Keratinocyte (primary cell): ENCODE data around the gene HOOK2. TPM values are rescaled to one million over a fixed set of nuclear protein-coding genes. Genes with fewer than 3 reads are reported as not detected.

Experiments
- DNase-seq: peaks from one replicate; pipeline ENCODE4 v3.0.0-alpha.2; 2011; ENCODE audit warnings: low read depth, missing footprints, low spot score
- FAIRE-seq: peaks from 2 replicates; lab custom pipeline; 2011; peaks lifted over from hg19 to GRCh38; lab: Jason Lieb, UNC
- H2AFZ ChIP-seq: 2 replicates; pipeline ENCODE4 v1.6.0; 2012; ENCODE audit warnings: low read length, control low read depth, inconsistent platforms; ENCODE audit not compliant: control insufficient read depth
- H3K27ac ChIP-seq: 2 replicates; pipeline ENCODE4 v1.5.1; 2011; ENCODE audit warnings: low read length; ENCODE audit not compliant: control insufficient read depth, insufficient read depth
- H3K27me3 ChIP-seq: 3 replicates; pipeline ENCODE4 v1.6.0; 2011; ENCODE audit warnings: low read length; ENCODE audit not compliant: control insufficient read depth, insufficient read depth; ENCODE audit errors: extremely low read depth
- H3K36me3 ChIP-seq, 2 experiments: 2 replicates in 1 of 2; 3 replicates in 1 of 2; pipeline ENCODE4 v1.5.1; 2011; ENCODE audit warnings: low read length in 2 of 2, mild to moderate bottlenecking in 1 of 2; ENCODE audit not compliant: control insufficient read depth in 2 of 2, insufficient read depth in 2 of 2; ENCODE audit errors: extremely low read depth in 1 of 2
- H3K4me1 ChIP-seq: 3 replicates; pipeline ENCODE4 v1.5.1; 2011; ENCODE audit warnings: low read length; ENCODE audit not compliant: control insufficient read depth, insufficient read depth; ENCODE audit errors: extremely low read depth
- H3K4me2 ChIP-seq: 3 replicates; pipeline ENCODE4 v1.6.0; 2011; ENCODE audit warnings: low read depth, low read length; ENCODE audit not compliant: control insufficient read depth, insufficient read depth; ENCODE audit errors: extremely low read depth
- H3K4me3 ChIP-seq, 3 experiments: fragments of 200-600 bp in 1 of 3; sonication (generic) in 1 of 3; 2 replicates in 2 of 3; 3 replicates in 1 of 3; pipeline ENCODE4 v1.5.1; 2011 to 2016; ENCODE audit warnings: low read length in 3 of 3, mild to moderate bottlenecking in 3 of 3, control low read depth in 2 of 3, inconsistent platforms in 1 of 3, low read depth in 1 of 3, mixed read lengths in 1 of 3, mixed run types in 1 of 3, moderate library complexity in 1 of 3; ENCODE audit not compliant: control insufficient read depth in 2 of 3, insufficient read depth in 2 of 3; ENCODE audit errors: extremely low read depth in 1 of 3
- H3K79me2 ChIP-seq: 2 replicates; pipeline ENCODE4 v1.6.0; 2012; ENCODE audit warnings: low read length; ENCODE audit not compliant: control insufficient read depth, insufficient read depth
- H3K9ac ChIP-seq: 3 replicates; pipeline ENCODE4 v1.6.0; 2011; ENCODE audit warnings: low read length; ENCODE audit not compliant: control insufficient read depth, insufficient read depth; ENCODE audit errors: extremely low read depth
- H3K9me1 ChIP-seq: 3 replicates; pipeline ENCODE4 v1.6.0; 2011; ENCODE audit warnings: low read length; ENCODE audit not compliant: control insufficient read depth, insufficient read depth; ENCODE audit errors: extremely low read depth
- H3K9me3 ChIP-seq: 2 replicates; pipeline ENCODE4 v1.5.1; 2012; ENCODE audit warnings: low read depth, low read length; ENCODE audit not compliant: control insufficient read depth
- H4K20me1 ChIP-seq: 3 replicates; pipeline ENCODE4 v1.6.0; 2011; ENCODE audit warnings: low read length; ENCODE audit not compliant: control insufficient read depth, insufficient read depth; ENCODE audit errors: extremely low read depth
- CTCF ChIP-seq, 3 experiments: IDR thresholded peaks in 1 of 3; conservative IDR thresholded peaks in 1 of 3; optimal IDR thresholded peaks in 1 of 3; 2 replicates in 2 of 3; 3 replicates in 1 of 3; pipeline versions ENCODE3 to v1.5.1; 2011; ENCODE audit warnings: low read length in 3 of 3, mild to moderate bottlenecking in 3 of 3, moderate library complexity in 2 of 3, control low read depth in 1 of 3, inconsistent platforms in 1 of 3; ENCODE audit not compliant: insufficient read depth in 2 of 3; ENCODE audit errors: extremely low read depth in 1 of 3
- EZH2 ChIP-seq: IDR thresholded peaks from one replicate; pipeline ENCODE4 v1.6.1; 2012; ENCODE audit warnings: inconsistent platforms, mild to moderate bottlenecking, low read length, moderate library complexity
- dilution Hi-C: fragments of 300-500 bp; cut with MboI; formaldehyde crosslinking; loops from one replicate; pipeline ENCODE4 v1.7.0; 2020; ENCODE audit warnings: low sequenced_read_pairs; ENCODE audit not compliant: extremely low pct_ligation_motif_present
- polyA plus RNA-seq, 5 experiments: library from polyadenylated mRNA; depleted of rRNA in 3 of 5; stranded (reverse) in 3 of 5; stranded (forward) in 1 of 5; unstranded in 1 of 5; fragments of >200 nt; gene quantifications; 1 replicate in 1 of 5; 2 replicates in 3 of 5; 3 replicates in 1 of 5; pipeline versions ENCODE4 v1.2.1 to v1.2.3, GENCODE V29; 2011 to 2012; ENCODE audit warnings: missing spikeins in 2 of 5, low read depth in 1 of 5, low replicate concordance in 1 of 5

HOOK2 gene
- polyA plus RNA-seq, 1 donor (not counting 4 experiments of a cell fraction or from before 2014, with no cell fraction given), result 21.9 TPM

- no peak for FAIRE-seq
- DNase-seq, result no peak
- Histone ChIP-seq H3K9me3 (no peaks in the 10 kb centered on the region), H4K20me1 (peaks cover 11% of the 10 kb centered on the region), H3K27ac (peak overlapping the region; percentile 98), H3K79me2 (peaks cover 19% of the 10 kb centered on the region), H3K27me3 (no peaks in the 10 kb centered on the region), H3K4me2 (peak overlapping the region; percentile 99), H3K4me3 (peak overlapping the region; percentile 48 to 73 (median 49)), H3K9ac (peak overlapping the region; percentile 97), H3K36me3 (no peaks in the 10 kb centered on the region), H2AFZ (peak overlapping the region; percentile 46), H3K9me1 (no peaks in the 10 kb centered on the region), H3K4me1 (peaks cover 55% of the 10 kb centered on the region)
- dilution Hi-C loops, result no loop called here
- TF ChIP-seq EZH2 (no peak), CTCF (optimal IDR thresholded peaks at IDR 0.05 in 1 of 3, IDR thresholded peaks at IDR 0.05 in 1 of 3, conservative IDR thresholded peaks at IDR 0.05 in 1 of 3; ENCODE audit: extremely low read depth in 1 of 3, insufficient read depth in 2 of 3, low read length in 3 of 3) (no peak)
These were observed 13.9 kb upstream of the HOOK2 start for GRCh38 chr19:12789098-12789903.

GRCh38 chr19:12788682-12789097 lies 13.3 kb upstream of the HOOK2 start:
- DNase-seq (no peak), FAIRE-seq (no peak)
- TF ChIP-seq CTCF (optimal IDR thresholded peaks at IDR 0.05 in 1 of 3, IDR thresholded peaks at IDR 0.05 in 1 of 3, conservative IDR thresholded peaks at IDR 0.05 in 1 of 3; ENCODE audit: extremely low read depth in 1 of 3, insufficient read depth in 2 of 3, low read length in 3 of 3) (peak in 1 of 3 experiments; percentile 19), EZH2 (no peak)
- Histone ChIP-seq H3K9ac (peak overlapping the region; percentile 97), H3K79me2 (peaks cover 19% of the 10 kb centered on the region), H3K27ac (peak overlapping the region; percentile 98), H3K36me3 (no peaks in the 10 kb centered on the region), H3K9me3 (no peaks in the 10 kb centered on the region), H3K4me1 (peaks cover 58% of the 10 kb centered on the region), H3K4me2 (peak overlapping the region; percentile 99), H3K4me3 (peak overlapping the region in 2 of 3 experiments; percentile 48 to 49), H4K20me1 (peaks cover 11% of the 10 kb centered on the region), H3K9me1 (no peaks in the 10 kb centered on the region), H2AFZ (peak overlapping the region; percentile 46), H3K27me3 (no peaks in the 10 kb centered on the region)
- dilution Hi-C loops, result no loop called here
